Right cardiac atrium (tissue), 5 donors: ENCODE data around the gene CELF2. TPM values are rescaled to one million over a fixed set of nuclear protein-coding genes. Genes with fewer than 3 reads are reported as not detected.
"Not testable (repeated sequence)": the region's sequence is repeated elsewhere in the genome, so short reads cannot be mapped to it uniquely, and the experiment has no call there.

Experiments used
- ATAC-seq, 2 donors: fragments of 200-7000 bp; cut with Tn5 transposase; one replicate each; pipeline versions ENCODE4 v1.8.0 to v1.9.1; 2020; ENCODE audit warnings: moderate library complexity in 2 of 2, mild to moderate bottlenecking in 1 of 2
- DNase-seq, 3 donors: peaks; one replicate each; pipeline ENCODE4 v3.0.0-alpha.2; 2020
- H3K27ac ChIP-seq: one replicate; pipeline ENCODE4 v1.5.1; 2013; ENCODE audit warnings: mild to moderate bottlenecking, low read length, control low read depth, moderate library complexity
- H3K27me3 ChIP-seq: one replicate; pipeline ENCODE4 v1.6.1; 2013; ENCODE audit not compliant: control insufficient read depth, insufficient read depth
- H3K4me1 ChIP-seq: one replicate; pipeline ENCODE4 v1.6.1; 2013; ENCODE audit warnings: low read length; ENCODE audit not compliant: control insufficient read depth, insufficient read depth
- H3K4me3 ChIP-seq: one replicate; pipeline ENCODE4 v1.5.1; 2013; ENCODE audit warnings: low read length, control low read depth
- H3K9me3 ChIP-seq: one replicate; pipeline ENCODE4 v1.6.1; 2013; ENCODE audit warnings: low read length; ENCODE audit not compliant: control insufficient read depth
- WGBS: extraction: QIAGEN DNeasy Blood & Tissue Kit; methylation state at CpG from one replicate; pipeline ENCODE4 v1.1.7; 2013; 5-methylcytosine and 5-hydroxymethylcytosine counted together
- intact Hi-C, 4 donors: fragments of 100-400 bp; cut with DNase I; formaldehyde crosslinking; loops; one replicate each; pipeline versions ENCODE4 v1.11.0 to v1.14.0; 2022 to 2023
- polyA plus RNA-seq: library from polyadenylated mRNA; stranded (reverse); fragments of 200-250 nt; gene quantifications from one replicate; pipeline ENCODE4 v1.2.3, GENCODE V29; 2013
- total RNA-seq, 4 donors: library from RNA; stranded (reverse); fragmentation: NEBNext Ultra II Directional; extraction: Animal tissue kit (Norgen Biotek cat#: 25700); gene quantifications; one replicate each; pipeline ENCODE4 v1.2.1, GENCODE V29; 2021
- donor health status: healthy with polysubstance abuse.
- donor health status: DM: no; HTN: yes; CAD: no.
- donor health status: DM: no; HTN: no; CAD: no.
- donor health status: DM: no; HTN: yes; CAD: no; lungs with severe emphysema.
- donor health status: DM: yes; HTN: yes; CAD: no.

Gene CELF2
- total and polyA plus RNA-seq, 5 donors: 19.4 to 87.0 (median 76.8) TPM

DNA sequence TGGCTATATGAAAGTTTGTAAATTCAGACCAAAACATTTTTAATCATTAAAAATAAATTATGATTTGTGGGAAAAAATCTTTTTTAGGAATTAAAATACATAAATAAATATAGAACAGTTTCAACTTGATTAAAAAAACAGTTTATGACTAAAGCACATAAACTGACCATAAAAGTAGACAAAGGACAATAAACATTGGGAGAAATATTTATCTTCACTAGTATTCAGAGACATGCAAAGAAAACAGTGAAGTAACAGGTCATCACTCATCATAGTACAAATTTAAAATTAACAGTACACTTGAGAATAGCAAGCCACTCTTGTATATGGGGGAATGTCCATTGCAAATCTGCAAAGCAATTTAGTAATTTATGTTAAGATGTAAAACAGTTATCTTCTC is 28.0 kb upstream of the CELF2 start:
- H3K9me3 ChIP-seq: no peaks in the 10 kb centered on the region
- DNase-seq (no peak), ATAC-seq (no peak)
- intact Hi-C loops: no loop called here
- no peak overlapping the region for H3K27ac ChIP-seq
- no peaks in the 10 kb centered on the region for H3K27me3 ChIP-seq
- H3K4me1 ChIP-seq: peaks cover 6% of the 10 kb centered on the region
- H3K4me3 ChIP-seq: no peak overlapping the region

DNA sequence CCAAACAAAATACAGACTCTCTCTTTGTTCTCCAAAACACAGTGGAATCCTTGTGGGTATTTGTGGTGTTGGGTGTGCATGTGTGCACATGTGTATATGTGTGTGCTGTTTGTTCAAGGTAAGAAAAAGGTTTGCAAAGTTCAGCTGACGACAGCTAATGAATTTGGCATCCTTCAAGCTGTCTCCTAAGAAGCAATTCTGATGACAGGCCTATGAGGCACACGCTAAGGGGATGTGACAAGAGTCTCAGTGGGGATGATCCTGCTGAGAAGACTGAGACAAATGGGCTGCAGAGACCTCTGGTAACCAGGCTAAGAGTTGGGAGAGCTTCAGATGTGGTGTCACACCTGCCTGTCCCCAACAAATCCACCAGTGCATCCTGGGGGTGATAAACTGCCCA is 26.5 kb upstream of the CELF2 start:
- H3K27ac ChIP-seq: no peak overlapping the region
- intact Hi-C loops: no loop called here
- H3K27me3 ChIP-seq: no peaks in the 10 kb centered on the region
- no peak for DNase-seq
- WGBS: 85% methylated on average over 2 of the region's 2 CpGs
- H3K4me3 ChIP-seq: no peak overlapping the region
- peaks cover 4% of the 10 kb centered on the region for H3K4me1 ChIP-seq
- H3K9me3 ChIP-seq: no peaks in the 10 kb centered on the region
- no peak for ATAC-seq

DNA sequence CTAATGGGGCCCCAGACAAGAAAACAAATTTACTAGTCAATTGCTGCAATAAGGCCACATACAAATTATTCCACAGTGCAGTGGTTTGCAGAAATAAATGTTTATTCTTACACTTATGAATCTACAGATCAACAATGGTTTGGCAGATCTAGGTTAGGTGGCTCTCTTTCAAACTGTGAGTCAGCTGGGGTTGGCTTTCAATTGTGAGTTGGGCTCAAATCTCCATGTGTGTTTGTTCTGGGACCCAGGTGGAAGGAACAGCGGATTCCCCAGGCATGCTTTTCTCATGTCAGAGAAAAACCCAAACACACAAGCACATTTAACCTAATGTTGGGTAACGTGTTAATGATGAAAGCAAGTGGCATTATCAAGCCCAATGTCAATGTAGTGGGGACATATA is 25.6 kb upstream of the CELF2 start:
- ATAC-seq (no peak), DNase-seq (no peak)
- H3K27me3 ChIP-seq: no peaks in the 10 kb centered on the region
- no peaks in the 10 kb centered on the region for H3K9me3 ChIP-seq
- WGBS: 93% methylated on average over 2 of the region's 2 CpGs
- no peak overlapping the region for H3K4me3 ChIP-seq
- intact Hi-C loops: no loop called here
- H3K4me1 ChIP-seq: peaks cover 4% of the 10 kb centered on the region
- no peak overlapping the region for H3K27ac ChIP-seq

DNA sequence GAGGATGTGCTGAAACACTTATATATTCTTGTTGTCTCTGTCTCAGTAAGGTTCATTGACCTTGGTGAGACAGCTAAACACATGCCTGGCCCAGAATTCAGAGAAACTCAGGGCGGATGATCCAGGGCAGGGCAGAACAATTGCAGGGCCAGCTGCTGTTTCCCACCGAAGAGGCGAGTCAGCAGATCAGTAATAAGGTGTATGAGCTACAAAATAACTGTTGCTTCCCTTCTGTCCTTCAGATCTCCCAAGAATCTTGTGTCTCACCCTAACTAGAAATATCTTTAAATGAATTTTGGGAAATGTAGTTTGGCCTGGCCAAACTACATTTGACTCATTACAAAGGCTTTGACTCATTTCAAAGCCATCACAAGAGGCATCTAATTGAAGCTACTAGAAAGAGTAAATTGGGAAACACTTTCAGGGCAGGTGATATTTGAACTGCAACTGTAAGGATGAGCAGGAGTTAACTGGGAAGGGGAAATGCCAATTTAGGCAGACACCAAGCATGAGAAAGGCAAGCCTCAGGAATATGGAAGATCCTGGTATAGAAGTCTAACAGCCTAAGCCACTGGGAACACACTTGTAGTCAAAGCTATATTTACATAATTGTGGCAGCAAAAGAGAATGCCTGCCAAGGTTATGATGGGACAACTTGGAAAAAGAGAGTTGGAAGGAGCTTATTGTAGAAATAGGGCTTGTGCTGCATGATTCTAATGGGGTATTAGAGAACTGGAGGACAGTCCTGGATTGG is 24.5 kb upstream of the CELF2 start:
- H3K27me3 ChIP-seq: no peaks in the 10 kb centered on the region
- intact Hi-C loops: no loop called here
- ATAC-seq (no peak), DNase-seq (no peak)
- no peak overlapping the region for H3K27ac ChIP-seq
- H3K9me3 ChIP-seq: no peaks in the 10 kb centered on the region
- H3K4me3 ChIP-seq: no peak overlapping the region
- peaks cover 4% of the 10 kb centered on the region for H3K4me1 ChIP-seq
- WGBS: 94% methylated on average over 3 of the region's 3 CpGs

DNA sequence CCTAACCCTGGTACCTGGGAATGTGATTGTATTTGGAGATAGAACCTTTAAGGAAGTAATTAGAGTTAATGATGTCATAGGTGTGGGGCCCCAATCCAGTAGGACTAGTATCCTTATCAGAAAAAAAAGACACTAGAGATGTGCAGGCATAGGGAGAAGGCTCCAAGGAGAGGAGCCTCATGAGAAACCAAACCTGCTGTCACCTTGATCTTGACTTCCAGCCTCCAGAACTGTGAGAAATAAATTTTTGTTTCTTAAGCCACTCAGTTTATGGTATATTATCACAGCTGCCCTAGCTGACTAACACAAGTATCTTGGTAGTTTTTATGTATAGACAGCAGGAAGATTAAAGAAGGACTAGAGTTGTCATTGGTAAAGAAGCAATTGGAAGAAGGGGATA is 23.9 kb upstream of the CELF2 start:
- Histone ChIP-seq H3K9me3 (no peaks in the 10 kb centered on the region), H3K4me1 (peaks cover 4% of the 10 kb centered on the region), H3K27me3 (no peaks in the 10 kb centered on the region), H3K27ac (no peak overlapping the region), H3K4me3 (no peak overlapping the region)
- DNase-seq (no peak), ATAC-seq (no peak)
- intact Hi-C loops: no loop called here

DNA sequence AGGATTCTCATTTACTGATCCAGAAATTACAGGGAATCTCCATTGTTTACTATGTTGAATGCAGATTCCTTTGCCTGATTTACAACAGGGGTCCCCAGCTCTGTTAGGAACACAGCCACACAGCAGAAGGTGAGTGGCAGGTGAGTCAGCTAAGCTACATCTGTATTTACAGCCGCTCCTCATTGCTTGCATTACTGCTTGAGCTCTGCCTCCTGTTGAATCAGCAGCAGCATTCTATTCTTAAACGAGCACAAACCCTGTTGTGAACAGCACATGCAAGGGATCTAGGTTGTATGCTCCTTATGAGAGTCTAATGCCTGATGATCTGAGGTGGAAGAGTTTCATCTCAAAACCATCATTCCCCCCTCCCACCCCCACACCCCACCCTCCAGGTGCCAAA is 23.3 kb upstream of the CELF2 start:
- 86% methylated on average over 2 of the region's 2 CpGs for WGBS
- ATAC-seq: no peak
- intact Hi-C loops: no loop called here

DNA sequence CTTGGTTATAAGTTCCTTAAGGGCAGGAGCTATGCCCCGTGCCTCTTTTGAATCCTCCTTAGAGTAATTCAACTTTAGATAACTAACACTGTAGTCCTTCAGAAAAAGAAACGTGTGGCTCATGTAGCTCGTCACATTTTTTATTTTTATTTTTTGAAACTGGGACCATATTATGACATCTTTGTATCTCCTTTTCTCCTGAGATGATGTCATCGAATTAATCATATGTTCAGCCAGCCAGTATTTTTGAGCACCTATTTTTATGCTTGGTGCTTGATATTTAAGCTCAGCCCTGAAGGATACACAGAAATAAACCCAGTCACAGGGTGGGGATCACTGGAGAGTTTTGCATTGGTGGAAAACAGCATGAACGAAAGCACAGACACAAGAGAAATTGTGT is 22.6 kb upstream of the CELF2 start:
- ATAC-seq (no peak), DNase-seq (no peak)
- no peaks in the 10 kb centered on the region for H3K9me3 ChIP-seq
- H3K27me3 ChIP-seq: no peaks in the 10 kb centered on the region
- 86% methylated on average over 5 of the region's 5 CpGs for WGBS
- intact Hi-C loops: no loop called here
- H3K4me1 ChIP-seq: peaks cover 4% of the 10 kb centered on the region
- no peak overlapping the region for H3K27ac ChIP-seq
- H3K4me3 ChIP-seq: no peak overlapping the region

More for the DNA sequence above, 23.3 kb upstream of the CELF2 start:
- H3K27ac ChIP-seq: no peak overlapping the region
- no peak overlapping the region for H3K4me3 ChIP-seq
- H3K9me3 ChIP-seq: no peaks in the 10 kb centered on the region
- no peaks in the 10 kb centered on the region for H3K27me3 ChIP-seq
- DNase-seq: no peak
- peaks cover 4% of the 10 kb centered on the region for H3K4me1 ChIP-seq

DNA sequence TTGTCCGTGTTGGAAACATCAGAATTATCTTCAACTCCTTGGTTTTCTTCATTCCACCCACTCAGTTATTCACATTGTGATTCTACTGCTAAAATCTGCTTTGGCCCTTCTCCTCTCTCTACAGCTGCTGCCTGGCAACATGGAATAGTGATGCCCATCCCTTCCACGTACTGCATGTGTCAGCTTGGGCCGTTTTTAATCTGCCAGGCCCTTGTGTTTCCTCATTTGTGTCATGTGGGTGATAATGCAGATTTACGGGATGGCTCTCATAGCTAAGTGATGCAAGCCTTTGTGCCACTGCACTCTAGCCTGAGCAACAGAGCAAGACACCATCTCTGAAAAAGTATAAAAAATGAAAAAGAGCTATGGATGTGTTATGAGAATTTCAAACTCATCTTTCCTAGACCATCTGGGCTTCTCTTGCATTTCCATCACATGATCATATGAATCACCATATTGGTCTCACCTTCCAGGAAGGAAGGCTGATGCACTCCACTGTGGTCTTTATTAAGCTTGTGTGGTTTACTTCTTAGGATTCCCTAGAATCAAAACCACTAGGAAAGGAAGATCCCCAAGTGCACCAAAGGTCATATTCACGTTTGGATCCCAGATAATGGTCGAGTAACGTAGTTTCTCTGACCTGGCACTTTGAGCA is 20.6 kb upstream of the CELF2 start:
- Histone ChIP-seq H3K9me3 (no peaks in the 10 kb centered on the region), H3K4me1 (peaks cover 4% of the 10 kb centered on the region), H3K27me3 (no peaks in the 10 kb centered on the region), H3K27ac (no peak overlapping the region), H3K4me3 (no peak overlapping the region)
- peak in 1 of 2 donors; percentile 75 for ATAC-seq
- WGBS: 58% methylated on average over 7 of the region's 7 CpGs
- no peak for DNase-seq
- intact Hi-C loops: no loop called here

DNA sequence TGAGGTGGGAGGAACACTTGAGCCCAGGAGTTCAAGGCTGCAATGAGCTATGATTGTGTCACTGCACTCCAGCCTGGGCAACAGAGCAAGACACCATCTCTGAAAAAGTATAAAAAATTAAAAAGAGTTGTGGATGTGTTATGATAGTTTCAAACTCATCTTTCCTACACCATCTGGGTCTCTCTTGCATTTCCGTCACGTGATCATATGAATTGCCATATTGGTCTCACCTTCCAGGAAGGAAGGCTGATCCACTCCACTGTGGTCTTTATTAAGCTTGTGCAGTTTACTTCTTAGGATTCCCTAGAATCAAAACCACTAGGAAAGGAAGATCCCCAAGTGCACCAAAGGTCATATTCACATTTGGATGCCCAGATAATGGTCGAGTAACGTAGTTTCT is 18.2 kb upstream of the CELF2 start:
- H3K27ac ChIP-seq, DNase-seq, H3K27me3 ChIP-seq, H3K4me1 ChIP-seq, intact Hi-C loops, ATAC-seq, H3K9me3 ChIP-seq, H3K4me3 ChIP-seq: not testable (repeated sequence)
- 90% methylated on average over 4 of the region's 4 CpGs for WGBS

DNA sequence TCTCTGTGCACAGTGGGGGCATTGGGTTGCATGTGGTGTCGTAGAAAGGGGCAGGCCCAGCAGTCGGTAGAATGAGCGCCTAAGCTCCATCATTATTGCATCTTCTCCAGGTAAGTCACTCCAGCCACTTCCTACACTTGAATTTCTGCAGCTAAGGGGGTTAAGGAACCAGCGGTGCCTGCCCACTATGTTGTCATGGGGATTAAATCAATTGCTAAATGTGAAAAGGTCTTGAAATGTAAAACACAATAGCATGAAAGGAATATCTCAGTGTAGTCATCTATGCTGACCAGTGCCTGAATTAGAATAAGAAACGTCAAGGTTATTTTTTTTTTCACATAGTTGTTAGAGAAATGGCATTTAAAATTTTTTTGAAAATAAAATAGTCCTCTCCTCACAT is 15.2 kb upstream of the CELF2 start:
- no peaks in the 10 kb centered on the region for H3K9me3 ChIP-seq
- H3K4me1 ChIP-seq: no peaks in the 10 kb centered on the region
- ATAC-seq (no peak), DNase-seq (no peak)
- WGBS: 92% methylated on average over 5 of the region's 5 CpGs
- intact Hi-C loops: no loop called here
- H3K4me3 ChIP-seq: no peak overlapping the region
- H3K27ac ChIP-seq: no peak overlapping the region
- no peaks in the 10 kb centered on the region for H3K27me3 ChIP-seq

DNA sequence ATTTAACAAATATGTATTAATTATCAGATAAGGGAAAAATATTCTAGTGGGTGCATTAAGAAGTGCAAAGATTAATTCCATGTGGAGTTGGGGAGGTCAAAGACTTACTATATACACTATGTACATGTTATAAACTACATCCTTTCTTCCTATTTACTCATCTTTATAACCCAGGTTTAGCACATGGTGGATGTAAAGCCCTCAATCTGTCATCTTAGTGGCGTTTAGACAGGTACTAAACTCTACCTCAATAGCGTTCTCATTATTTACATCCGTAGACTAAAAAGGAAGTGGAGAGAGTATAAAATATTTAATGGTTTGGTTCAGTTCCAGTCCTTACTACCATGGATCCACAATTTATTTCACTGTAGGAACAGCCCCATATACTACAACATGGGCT is 14.8 kb upstream of the CELF2 start:
- intact Hi-C loops: no loop called here

More for the DNA sequence above, 14.8 kb upstream of the CELF2 start:
- WGBS: 91% methylated on average over 3 of the region's 3 CpGs
- H3K27ac ChIP-seq: no peak overlapping the region
- no peak for ATAC-seq
- no peaks in the 10 kb centered on the region for H3K9me3 ChIP-seq
- H3K4me3 ChIP-seq: no peak overlapping the region
- no peaks in the 10 kb centered on the region for H3K27me3 ChIP-seq
- H3K4me1 ChIP-seq: no peaks in the 10 kb centered on the region
- DNase-seq: no peak
